Fibroblast of skin of left biceps (primary cell): ENCODE data around the gene ADGRG6.
A peak's percentile ranks its signal among the peaks of the same experiment; 100 is the strongest.
"Not testable (repeated sequence)": the region's sequence is repeated elsewhere in the genome, so short reads cannot be mapped to it uniquely, and the experiment has no call there.

Experiments
- DNase-seq, 2 experiments: peaks; one replicate each; pipeline ENCODE4 v3.0.0-alpha.2; 2013; ENCODE audit warnings: low read depth in 2 of 2

The ADGRG6 gene

DNA sequence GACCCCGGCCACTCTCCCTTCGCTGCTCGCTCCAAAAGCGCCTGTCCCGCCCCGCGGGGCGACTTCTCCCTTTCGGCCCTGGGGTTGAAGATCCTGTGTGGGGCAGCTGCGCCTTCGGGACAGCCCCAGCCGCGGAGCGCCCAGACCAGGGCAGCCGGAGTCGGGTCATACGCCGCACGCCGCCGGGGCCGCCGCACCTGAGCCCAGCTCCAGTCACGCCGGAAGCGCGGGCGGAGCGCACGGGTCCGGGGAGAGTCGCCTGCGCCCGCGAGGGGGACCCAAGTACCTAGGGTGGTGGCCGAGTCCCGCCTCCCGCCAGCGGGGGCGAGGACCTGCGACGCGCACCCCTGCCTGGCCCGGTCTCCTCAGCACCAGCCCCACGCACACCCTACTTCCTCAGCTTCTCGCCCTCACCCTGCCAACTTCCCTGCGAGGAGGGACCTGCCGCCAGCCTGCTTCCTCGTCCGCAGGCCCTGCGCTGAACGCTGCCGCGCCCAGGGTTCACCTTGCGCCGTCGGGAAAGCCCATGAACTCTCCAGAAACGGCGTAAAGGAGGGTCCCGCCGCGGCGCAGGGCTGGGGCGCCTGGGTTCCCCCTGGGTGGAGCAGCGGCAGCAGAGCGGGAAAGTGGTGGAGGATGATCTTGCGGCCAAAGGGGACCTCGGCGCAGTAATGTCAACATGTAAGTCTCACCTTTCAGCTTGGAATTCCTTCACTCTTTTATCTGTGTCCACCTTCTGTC, at the start of gene ADGRG6:
ADGRG6 (plus strand) TSS at position 357 of the 741 bp plus-strand sequence; CDS start at position 680, 323 bp downstream.
- DNase-seq: no peak

DNA sequence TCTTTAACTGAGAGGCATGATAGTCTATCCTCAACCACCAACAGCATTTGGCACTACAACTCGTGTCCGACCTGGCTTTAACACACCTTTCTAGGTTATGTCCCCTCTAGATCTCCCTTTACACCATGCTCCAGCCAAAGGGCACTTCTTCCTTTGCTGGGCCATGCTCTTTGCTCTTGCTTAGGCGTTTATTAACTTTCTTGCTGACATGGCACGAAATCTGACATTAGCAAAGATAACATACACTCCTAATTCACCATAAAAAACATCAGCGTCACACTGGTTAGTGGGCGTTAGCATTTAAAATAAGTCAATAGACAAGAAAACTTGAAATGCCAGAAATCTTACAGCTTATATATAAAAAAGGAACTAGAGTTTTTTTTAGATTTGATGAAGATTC, 47.3 kb upstream of the ADGRG6 start:
- DNase-seq: no peak

DNA sequence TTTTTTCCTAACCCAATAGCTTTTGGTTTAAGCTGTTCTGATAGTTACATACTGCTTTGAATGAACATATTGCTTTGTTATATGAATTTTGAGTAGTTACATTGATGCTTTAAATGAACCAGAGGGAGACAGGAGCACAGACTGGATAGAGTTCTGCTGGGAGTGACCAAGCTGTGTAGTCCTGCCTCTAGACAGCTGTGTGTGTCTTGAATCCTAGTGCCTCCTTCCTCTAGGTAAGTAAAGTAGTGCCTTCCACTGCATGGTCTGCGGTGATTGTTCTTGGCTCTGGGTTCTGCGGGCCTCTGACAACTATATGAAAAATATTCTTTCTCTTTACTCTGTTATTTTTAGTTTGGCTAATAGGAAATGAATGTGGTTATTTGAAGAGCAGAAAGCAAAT, 46.0 kb upstream of the ADGRG6 start:
- no peak for DNase-seq

DNA sequence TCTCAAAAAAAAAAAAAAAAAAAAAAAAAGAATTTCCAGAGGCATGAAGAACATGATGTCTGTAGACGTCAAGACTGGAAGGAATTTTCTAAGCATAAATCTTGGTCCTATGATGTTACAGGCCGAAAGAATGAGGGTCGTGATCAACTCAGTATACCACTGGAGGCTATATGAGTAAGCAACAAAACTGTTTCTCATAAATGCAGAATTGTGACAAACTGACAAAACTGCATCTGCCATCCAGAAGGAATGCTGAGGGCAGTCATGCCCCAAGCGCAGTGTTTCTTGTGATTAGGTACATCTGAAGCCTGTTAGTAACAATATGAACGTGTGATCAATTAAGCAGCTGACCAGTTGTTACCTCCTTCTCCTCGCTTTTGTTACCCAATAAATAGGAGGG, 43.5 kb upstream of the ADGRG6 start:
- DNase-seq: no peak

DNA sequence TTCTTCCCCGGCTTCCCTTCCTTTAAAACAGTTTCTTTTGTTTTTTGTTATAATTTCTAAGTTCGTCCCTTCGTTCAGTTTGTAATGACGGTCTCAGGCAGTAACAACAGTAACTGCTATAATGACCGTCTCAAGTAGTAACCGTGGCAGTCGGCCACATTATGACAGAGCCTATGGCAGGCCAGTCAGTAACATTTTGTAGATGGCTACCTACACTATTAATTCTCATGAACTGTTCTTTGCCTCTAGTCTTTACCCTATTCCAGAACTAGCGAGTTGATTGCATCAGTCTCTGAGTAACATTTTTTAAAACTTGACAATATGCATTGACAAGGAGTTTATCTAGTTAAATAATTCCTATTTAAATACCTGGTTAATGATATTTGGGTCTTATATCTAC, 43.0 kb upstream of the ADGRG6 start:
- no peak for DNase-seq

DNA sequence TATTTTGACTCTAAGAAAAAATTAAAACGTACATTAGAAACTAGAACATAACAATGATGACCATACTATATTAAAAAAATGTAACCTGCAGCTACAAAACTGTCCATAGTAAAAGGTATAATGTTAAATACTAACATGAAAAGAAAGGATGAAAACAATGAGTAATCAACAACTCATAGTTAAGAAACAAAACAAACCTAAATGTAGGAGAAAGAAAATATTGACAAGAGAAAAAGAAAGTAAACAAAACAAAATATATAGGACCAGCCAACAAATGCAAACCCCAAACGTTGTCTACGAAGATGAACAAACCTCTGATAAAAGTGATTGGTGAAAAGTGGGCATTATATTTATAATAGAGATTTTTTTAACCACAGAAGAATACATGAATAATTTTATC, 41.1 kb upstream of the ADGRG6 start:
- no peak for DNase-seq

DNA sequence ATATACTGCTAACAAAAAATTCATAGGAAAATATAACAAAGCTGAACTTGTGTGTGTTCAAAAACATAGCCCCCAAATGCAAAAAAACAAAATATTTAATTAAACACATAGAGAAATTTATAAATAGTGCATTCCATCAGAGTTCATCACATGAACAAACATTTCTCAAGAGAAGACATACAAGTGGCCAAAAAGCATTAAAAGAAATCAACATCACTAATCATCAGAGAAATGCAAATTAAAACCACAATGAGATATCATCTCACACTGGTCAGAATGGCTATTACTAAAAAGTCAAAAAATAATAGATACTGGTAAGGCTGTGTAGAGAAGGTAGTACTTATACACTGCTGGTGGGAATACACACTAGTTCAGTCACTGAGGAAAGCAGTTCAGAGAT, 39.6 kb upstream of the ADGRG6 start:
- DNase-seq: no peak

DNA sequence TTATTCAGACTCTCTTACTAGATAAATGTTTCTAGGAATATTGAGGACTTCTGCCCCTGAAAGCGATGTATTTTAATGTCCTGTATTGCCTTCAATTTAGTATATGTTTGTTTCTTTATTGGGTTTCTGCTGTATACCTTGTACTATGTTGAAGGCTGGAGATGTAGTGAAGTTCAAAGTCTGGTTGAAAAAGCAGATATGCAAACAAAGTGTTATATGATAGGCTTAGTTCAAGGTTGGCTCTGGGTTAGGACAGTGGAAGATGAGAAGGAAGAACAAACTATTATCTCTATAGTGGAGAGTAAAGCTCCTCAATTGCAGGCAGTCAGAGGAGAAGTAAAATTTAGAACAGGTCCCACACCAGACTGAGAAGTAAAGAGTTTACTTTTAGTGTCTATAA, 36.3 kb upstream of the ADGRG6 start:
- DNase-seq: no peak

DNA sequence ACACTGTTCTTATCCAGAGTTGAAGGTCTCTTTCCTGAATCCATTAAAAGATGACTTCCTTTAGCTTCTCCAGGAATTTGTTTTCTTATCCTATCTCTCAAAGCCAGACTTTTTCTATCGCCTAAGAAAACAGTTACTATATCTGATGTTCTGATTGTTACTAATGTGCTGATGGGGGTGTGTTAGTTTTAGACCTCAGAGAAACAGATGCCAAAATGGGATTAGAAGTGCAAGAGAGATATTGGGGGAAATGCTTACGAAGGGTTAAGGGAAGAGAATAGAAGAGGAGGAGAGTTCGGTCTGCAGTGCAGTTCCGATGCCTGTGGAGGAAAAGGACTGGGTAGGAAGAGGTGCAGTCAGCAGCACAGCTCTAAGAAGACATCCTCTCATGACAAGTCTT, 35.7 kb upstream of the ADGRG6 start:
- no peak for DNase-seq

DNA sequence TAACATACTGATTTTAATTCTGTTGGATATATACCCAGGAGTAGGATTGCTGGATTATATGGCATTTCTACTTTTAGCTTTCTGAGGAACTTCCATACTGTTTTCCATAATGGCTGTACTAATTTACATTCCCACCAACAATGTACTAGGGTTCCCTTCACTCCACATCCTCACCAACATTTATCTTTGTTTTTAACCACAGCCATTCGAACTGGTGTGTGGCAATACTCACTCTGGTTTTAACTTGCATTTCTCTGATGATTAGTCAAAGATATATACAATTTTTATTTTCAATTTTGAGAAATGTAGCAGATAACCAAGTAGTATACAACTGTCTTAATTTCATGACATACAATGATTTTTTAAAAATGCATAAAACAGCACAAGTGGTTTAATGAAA, 30.3 kb upstream of the ADGRG6 start:
- DNase-seq: no peak

DNA sequence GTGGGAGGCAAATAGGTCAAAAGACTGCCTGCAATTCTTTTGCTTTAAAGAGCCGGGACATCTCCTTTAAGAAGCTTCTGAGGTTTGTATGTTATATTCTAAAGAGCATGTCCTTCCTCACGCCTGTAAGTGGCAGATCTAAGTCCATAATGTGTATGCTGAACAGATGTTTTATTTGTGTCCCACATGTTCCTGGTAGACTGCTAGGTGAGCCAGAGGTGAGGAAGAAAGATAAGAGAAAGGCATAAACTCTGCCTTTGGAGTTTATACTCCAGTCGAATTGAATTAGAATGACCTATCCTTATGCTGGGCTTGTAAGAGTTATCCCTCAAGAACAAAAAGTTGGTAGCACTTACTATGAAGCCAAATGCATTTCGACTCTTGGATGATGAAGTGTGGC, 27.2 kb upstream of the ADGRG6 start:
- no peak for DNase-seq

DNA sequence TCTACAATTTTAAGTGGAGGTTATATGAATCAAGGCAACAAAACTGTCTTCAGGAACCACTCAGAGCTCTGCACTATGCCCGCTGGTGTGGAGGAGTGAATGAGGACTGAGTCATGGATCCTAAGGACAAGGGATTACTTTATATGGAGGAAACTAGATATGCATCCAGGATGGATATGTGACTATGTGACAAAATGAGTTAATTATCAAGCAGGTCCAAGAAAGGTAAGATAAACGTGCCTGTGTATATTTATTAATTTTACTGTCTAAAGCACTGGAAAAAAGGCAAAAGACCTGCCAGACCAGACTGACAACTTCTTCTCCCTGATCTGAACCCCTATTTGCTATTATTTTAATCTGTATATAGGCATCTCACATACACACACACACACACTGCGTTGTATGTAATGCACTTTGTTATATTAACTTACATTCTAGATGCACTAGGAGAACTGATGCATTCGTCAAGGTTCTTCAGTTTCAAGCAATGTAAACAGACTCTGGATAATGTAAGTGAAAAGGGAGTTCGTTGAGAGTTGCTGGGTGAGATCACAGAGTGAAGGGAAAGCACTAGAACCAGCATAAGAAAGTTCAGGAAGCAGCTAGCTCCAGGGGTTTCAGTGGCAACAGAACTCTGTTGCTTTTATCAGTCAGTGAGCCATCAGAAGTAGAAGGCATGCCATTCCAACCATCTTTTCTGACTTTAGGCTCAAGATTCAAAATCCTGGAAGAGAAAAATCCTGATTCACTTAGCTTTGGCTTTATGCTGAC, 26.4 kb upstream of the ADGRG6 start:
- DNase-seq: no peak

DNA sequence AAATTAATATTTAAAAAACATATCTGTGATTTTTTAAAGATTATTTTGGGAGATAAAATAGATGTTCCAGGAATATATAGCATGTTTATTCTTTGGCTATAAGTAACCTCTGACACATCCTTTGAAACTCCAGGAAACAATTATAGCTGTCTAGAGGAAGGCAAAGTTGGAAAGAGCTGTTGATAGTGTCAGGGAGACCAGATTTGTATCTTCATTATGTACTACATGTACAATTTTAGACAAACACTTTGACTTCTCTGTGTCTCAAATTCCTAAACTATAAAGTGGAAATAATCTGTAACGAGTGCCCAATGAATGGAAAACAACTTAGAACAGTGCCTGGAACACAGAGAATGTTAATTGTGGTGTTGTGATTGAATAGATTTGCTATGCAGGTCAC, 25.6 kb upstream of the ADGRG6 start:
- DNase-seq: no peak

DNA sequence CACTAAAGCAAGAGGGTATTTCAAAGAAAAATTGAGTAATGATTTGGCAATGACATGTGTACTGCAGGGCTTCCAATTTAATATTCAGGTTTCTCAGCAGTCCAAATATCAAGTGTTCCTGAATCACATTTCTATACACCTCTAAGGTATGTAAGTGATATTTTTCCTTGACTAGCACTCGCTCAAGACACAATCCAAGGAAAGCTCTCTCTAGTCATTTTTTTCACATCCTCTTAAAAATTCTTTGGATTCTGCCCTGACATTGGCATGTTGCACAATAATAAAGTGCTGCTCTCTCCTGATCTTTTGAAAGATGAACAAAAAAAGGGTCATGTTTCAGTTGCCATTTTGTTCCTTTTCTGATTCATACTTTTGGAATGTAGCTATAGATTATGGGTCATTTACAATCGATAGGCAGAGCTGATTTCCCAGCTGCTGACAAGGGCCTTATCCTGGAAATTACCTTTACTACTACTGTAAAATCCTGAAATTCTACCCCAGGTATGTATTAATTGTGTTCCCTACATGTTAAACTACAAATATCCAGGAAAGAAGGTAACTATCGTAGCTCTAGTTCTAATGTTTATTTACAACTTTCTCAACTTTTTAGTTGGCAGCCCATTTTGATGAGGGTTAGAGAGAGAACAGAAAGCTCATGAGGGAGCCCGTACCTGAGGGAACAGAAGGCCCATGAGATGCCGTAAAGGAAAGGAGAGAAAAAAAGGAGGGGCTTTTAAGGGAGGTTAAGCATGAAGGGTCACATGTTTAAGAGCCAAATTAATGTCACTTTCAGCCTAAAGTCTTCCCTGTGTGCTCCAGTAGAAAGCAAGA, 22.2 kb upstream of the ADGRG6 start:
- DNase-seq: peak; percentile 38 to 48

DNA sequence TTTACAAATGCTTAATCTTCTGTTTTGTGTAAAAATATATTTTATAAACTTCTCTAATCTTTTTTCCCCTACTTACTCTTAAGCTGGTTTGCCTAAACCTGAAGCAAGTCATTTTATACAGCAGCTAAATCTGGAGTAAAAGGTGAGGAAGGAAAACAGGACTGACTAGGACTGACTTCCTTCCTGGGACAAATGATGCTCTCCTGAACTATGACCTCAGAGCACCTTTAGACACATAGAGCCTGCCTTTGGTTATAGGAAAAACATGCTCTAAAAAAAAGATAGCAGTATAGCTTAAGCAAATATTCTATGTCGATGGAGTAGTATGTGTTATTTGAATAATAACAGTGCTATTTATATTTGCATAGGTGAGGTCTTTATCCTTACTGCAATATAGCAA, 21.5 kb upstream of the ADGRG6 start:
- no peak for DNase-seq

DNA sequence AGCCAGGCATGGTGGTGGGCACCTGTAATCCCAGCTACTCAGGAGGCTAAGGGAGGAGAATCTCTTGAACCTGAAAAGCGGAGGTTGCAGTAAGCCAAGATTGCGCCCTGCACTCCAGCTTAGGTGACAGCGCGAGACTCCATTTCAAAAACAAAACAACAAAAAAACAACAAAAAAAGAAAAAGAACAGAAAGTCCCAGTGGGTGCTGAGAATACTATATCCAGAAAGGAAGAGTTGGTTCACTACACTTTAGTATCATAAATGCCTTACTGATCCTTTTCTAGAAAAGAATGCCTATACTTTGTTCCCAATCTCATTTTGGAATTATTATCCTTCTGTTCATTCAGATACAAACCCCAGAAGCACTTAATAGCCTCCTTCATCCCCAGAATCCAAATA, 20.9 kb upstream of the ADGRG6 start:
- DNase-seq: no peak

DNA sequence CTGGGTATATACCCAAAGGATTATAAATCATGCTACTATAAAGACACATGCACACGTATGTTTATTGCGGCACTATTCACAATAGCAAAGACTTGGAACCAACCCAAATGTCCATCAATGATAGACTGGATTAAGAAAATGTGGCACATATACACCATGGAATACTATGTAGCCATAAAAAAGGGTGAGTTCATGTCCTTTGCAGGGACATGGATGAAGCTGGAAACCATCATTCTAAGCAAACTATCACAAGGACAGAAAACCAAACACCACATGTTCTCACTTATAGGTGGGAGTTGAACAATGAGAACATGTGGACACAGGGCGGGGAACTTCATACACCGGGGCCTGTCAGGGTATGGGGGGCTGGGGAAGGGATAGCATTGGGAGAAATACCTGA, 18.7 kb upstream of the ADGRG6 start:
- DNase-seq: not testable (repeated sequence)

DNA sequence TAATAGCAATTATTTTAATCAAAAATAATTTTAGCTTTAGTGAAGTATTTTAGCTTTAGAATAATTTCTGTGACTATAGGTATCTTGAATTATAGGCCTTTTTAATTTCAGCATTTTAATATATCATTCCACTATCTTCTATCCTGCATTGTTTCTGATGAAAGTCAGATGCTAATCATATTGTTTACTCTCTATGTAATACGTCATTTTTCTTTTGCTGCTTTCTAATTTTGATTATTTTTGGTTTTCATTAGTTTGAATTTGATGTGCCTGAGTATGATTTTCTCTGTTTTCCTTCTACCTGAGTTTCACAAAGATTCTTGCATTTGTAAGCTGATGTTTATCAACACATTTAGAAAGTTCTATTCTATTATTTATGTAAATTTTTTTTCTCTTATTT, 17.4 kb upstream of the ADGRG6 start:
- no peak for DNase-seq

DNA sequence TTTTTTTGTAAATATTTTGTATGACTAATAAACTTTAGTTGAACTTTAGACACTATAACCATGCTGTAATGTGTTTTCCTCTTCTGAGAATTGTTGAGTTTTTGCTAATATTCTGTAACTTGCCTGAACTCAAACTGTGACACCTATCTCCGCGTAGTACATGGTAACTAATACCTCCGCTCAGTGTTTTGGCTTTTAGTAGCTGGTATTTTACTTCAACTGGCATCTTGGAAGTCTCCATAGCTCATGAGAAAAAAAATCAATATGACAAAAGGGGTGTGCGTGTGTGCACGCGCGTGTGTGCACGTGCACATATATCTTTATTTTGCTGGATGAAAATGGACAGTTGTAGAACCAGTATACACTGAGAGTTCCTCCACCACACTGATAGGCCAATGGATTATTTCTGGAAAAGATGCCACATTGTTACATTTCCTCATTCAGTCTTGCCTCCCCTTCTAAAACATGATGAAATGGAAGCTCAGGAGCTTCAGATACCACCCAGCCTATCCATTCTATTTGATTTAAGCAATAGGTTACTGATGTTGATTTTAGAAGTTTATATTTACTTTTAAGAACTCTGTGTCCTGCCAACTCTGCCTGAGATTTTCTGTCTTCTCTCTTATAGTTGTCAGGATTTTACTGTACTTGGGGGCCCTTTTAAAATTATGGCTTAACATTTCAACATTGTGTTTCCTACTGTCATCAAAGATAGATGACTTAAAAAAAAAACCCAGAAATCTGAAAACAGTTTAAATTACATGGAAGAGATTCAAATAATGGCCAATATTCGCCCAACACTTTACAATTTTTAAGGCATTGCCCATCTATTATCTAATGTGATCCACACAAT, 16.3 kb upstream of the ADGRG6 start:
- DNase-seq: no peak

DNA sequence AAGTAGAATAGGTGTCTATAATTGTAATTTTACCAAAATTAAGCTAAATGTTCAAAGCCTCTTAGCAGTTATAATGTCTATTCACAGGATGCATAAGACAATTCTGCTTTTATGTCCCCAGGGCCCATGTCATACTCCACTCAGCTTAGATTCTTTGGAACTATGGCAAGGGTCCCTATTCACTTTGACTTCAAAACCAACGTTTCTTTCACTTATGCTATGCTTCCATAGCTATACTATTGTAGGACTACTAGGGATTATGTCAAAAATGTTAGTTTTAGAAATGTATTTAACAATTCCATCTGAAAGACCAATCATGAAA, 15.8 kb upstream of the ADGRG6 start:
- no peak for DNase-seq

DNA sequence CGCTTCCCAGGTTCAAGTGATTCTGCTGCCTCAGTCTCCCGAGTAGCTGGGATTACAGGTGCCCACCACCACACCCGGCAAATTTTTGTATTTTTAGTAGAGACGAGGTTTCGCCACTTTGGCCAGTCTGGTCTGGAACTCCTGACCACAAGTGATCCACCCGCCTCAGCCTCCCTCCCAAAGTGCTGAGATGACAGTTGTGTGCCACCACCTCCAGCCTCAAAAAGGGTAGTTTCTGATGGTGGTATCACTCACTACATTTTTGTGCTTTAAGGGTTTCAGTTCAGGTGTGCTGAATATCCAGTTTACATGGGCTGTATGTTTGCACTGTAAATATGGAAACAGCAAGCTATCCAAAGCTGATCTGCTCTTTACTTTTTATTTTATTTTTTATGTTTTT, 12.1 kb upstream of the ADGRG6 start:
- DNase-seq: no peak

DNA sequence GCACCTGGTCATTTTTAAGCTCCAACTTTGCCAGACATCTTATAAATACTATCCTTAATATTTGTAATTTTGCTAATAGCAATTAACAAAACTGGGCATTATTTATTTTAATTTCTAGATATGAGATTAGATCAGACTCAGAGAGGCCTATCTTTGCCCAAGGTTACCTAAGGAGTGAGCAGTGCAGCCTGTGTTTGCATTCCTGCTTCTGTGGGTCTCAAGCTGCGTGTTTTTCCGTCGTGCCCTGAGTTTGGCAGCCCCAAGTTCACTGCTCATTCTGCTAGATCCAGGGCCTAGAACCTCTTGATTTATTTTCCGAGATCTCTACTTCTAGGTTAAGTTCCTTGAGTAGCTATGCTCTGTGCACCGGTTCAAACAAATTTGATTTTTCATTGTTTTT, 11.0 kb upstream of the ADGRG6 start:
- DNase-seq: no peak
